GM10266 (cell line): ENCODE data around the gene DNAJC7.

ENCODE experiments used
- DNase-seq: peaks from one replicate; pipeline ENCODE4 v3.0.0; 2012; ENCODE audit errors: extremely low spot score
- CTCF ChIP-seq: IDR thresholded peaks from 2 replicates; pipeline ENCODE4 v1.5.1; 2012; ENCODE audit warnings: mild to moderate bottlenecking, low read depth; ENCODE audit not compliant: control insufficient read depth, insufficient read depth; ENCODE audit errors: missing control alignments

The DNAJC7 gene

GRCh38 chr17:42005166-42005565 is 12.1 kb downstream of the DNAJC7 start:
- DNase-seq: no peak
- TF ChIP-seq CTCF: no peak

- no peak for DNase-seq
- no peak for TF ChIP-seq CTCF
Observed at GRCh38 chr17:42002792-42003301, 14.4 kb downstream of the DNAJC7 start.

GRCh38 chr17:42002175-42002791 is 15.0 kb downstream of the DNAJC7 start:
- TF ChIP-seq CTCF: no peak
- no peak for DNase-seq

- no peak for TF ChIP-seq CTCF
- DNase-seq: no peak
Observed at GRCh38 chr17:42001729-42002128, 15.5 kb downstream of the DNAJC7 start.

GRCh38 chr17:42000413-42001133 is 16.7 kb downstream of the DNAJC7 start:
- no peak for TF ChIP-seq CTCF
- no peak for DNase-seq

- DNase-seq: no peak
Observed at GRCh38 chr17:41998497-41998896, 18.7 kb downstream of the DNAJC7 start.

More at GRCh38 chr17:41998497-41998896, 18.7 kb downstream of the DNAJC7 start:
- TF ChIP-seq CTCF: no peak
